NT2/D1 (cell line): ENCODE results near the gene IFNA17.
"Not testable (repeated sequence)": the region's sequence is repeated elsewhere in the genome, so short reads cannot be mapped to it uniquely, and the experiment has no call there.

Experiments
- YY1 ChIP-seq: IDR thresholded peaks from 2 replicates; pipeline ENCODE4 v1.6.1; 2011; ENCODE audit not compliant: insufficient read length, insufficient read depth
- ZNF274 ChIP-seq: IDR thresholded peaks from 2 replicates; pipeline ENCODE4 v1.6.1; 2011; ENCODE audit warnings: mild to moderate bottlenecking, low read depth, low read length

DNA sequence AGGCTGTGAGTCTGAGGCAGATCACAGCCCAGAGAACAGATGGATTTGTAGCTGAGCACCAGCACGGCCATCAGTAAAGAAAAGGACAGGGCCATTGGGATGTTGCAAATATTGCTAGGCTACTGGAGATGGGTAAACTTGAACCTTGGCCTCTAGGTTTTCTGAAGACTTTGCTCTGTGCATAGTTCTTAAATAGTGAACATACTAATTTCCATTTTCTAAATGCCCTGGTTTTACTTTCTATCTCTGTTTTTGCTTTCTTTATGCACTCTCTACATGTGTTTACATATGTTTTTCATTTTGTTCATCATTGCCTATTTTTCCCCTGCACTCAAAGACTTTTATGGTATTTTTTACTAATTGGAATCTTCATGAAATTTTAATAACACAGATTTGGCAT is 10.8 kb downstream of the IFNA17 start, which contains the start of gene IFNA16:
- TF ChIP-seq ZNF274, YY1: not testable (repeated sequence)
